ENCODE measurements around the gene HTD2. TPM values are rescaled to one million over a fixed set of nuclear protein-coding genes. Genes with fewer than 3 reads are reported as not detected.

Gene HTD2
- total and polyA plus RNA-seq, 9 of the 15 experiments (the other 6 are each of a cell fraction or from before 2014, with no cell fraction given), result 1.8 to 22.8 (median 9.6) TPM

- TF ChIP-seq ZNF174 (CRISPR knock-in tag; IDR thresholded peaks at IDR 0.05) (no peak), MXI1 (IDR thresholded peaks at IDR 0.05; ENCODE audit: low read depth, low read length) (no peak), REST (IDR thresholded peaks at IDR 0.05; ENCODE audit: borderline replicate concordance) (no peak), REST (CRISPR knock-in tag; IDR thresholded peaks at IDR 0.05; ENCODE audit: low read depth) (no peak), RFX1 (IDR thresholded peaks at IDR 0.05) (no peak), CEBPG (CRISPR knock-in tag; IDR thresholded peaks at IDR 0.05) (no peak), CEBPG (tag; conservative IDR thresholded peaks at IDR 0.05 in 1 of 2, IDR thresholded peaks at IDR 0.05 in 1 of 2) (no peak), RBBP5 (IDR thresholded peaks at IDR 0.05; ENCODE audit: borderline replicate concordance, insufficient read depth, low read length, poor library complexity, severe bottlenecking) (peak; percentile 23), OTX1 (CRISPR knock-in tag; IDR thresholded peaks at IDR 0.05) (no peak), E2F3 (CRISPR knock-in tag; IDR thresholded peaks at IDR 0.05) (no peak), FUS (optimal IDR thresholded peaks at IDR 0.05; ENCODE audit: low read depth, low read length) (no peak), ZNF436 (CRISPR knock-in tag; IDR thresholded peaks at IDR 0.05) (no peak), MEF2D (tag; conservative IDR thresholded peaks at IDR 0.05; ENCODE audit: low read depth) (no peak), ZNF696 (CRISPR knock-in tag; conservative IDR thresholded peaks at IDR 0.05) (no peak), RBM15 (IDR thresholded peaks at IDR 0.05; ENCODE audit: insufficient read depth, low read length) (no peak), CTCF (IDR thresholded peaks at IDR 0.05 in 2 of 3, conservative IDR thresholded peaks at IDR 0.05 in 1 of 3; ENCODE audit: insufficient read depth in 2 of 3, low read depth in 1 of 3, low read length in 3 of 3) (peak in 1 of 3 experiments; percentile 27; a peak in 2 of 6 replicates)
Observed at GRCh38 chr3:58333206-58334012, 27.1 kb downstream of the HTD2 start (continued).

Data from K562 (cell line).